Cortex of kidney (tissue), 1 donor: ENCODE results near the gene ATP23.

Source experiments
- DNase-seq: peaks from one replicate; lab custom pipeline; 2025; lab: John Stamatoyannopoulos, UW

ATP23 gene

DNA sequence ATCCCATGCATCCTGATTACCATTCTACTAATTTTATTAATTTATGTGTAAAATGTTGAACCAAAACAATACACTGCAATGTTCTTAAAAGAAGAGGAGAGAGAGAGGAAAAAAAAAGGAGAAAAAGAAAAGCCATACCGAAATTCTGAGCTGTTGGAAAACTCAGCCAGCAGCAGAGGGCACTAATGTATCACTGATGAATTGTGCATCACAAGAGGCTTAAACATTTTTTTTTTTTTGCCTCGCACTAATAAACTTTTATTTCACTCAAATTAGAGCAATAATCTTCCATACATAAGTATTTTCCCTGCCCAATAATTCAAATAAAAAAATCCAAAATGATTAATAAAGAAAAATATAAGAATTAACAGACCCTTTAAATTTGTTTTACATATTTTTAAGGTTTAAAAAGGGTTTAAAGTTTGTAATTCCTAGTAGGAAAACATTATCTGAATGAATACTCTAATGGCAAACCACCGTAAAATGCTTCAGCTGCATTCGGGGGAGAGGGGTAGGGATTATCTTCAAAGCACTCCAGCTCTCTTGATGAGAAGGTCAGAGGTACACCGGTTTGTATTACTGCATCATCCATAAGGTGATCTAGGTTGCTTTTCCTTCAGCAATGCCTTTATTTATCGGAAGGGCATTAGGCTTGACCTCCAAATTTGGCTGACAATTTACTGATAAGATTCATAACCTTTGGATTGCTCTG, 41.9 kb downstream of the ATP23 start:
- no peak for DNase-seq

DNA sequence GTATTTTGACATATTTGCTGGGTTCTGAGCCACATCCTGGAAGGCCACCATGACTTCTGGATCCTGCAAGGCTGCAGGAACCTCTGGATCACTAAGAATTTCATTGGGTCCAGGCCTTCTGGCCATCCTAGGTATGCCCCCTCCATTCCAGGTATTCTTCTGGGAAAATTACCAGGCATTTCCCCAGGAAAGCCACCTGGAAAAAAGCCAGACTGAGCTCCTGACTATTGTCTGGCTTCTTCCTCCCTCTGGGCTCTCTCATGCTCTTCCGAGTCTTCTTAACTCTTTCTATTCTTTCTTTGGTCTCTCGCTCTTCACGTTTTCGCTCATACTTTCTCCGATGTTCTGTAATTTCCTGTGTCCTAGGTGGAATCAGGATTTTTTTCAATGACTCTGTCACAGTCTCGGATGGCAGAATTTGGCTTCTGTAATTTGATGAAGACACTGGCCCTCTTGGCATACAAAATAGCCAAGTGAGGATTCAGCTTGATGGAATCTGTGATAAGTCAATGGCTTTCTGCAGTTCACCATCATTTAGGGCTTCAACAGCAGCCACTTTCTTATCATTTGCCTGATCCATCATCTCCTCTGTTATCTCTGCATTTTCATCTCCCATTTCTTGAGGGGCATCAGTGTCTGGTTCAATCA, 42.6 kb downstream of the ATP23 start:
- DNase-seq, result no peak

DNA sequence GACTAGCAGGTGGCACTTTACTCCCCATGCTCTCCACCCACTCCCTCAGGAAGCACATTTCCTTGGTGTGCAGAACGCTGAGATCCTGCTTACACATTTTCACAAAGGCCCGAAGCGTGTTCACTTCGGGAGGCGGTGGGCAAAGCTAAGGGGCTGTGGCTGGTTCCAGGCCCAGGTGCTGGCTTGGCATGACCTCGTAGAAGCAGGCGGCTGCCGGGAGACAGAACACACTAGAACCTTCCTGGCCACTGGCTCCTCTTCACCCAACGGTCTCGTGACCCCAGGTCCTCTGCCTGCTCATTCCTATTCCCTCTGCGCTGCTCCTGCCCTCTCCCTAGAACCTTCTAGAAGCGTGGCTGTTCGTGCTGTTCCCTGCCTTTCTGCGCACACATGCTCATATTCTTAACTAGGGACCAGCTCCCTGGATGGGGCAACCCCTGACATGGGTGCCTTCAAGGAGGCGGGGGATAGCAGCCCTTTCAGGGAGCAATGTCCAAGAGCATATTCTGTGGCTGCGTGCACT, 43.3 kb downstream of the ATP23 start:
- no peak for DNase-seq

DNA sequence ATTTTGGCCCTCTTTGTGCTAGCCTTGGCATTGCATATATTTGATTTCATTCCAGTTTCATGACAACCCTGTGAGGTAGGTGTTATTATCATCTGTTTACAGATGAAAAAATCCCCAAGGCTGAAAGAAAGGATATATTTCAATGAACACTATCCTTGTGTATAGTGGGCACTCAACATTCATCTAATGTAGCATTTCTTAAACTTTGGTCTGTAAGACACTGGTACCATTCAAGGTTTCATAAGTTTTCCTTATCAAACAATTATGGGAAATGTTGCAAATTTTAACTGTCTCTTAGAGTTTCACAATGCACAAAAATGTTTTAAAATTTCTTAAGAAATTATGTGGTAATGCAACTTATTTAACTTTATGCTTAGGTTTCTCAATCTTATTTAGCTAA, 44.3 kb downstream of the ATP23 start:
- DNase-seq, result no peak

DNA sequence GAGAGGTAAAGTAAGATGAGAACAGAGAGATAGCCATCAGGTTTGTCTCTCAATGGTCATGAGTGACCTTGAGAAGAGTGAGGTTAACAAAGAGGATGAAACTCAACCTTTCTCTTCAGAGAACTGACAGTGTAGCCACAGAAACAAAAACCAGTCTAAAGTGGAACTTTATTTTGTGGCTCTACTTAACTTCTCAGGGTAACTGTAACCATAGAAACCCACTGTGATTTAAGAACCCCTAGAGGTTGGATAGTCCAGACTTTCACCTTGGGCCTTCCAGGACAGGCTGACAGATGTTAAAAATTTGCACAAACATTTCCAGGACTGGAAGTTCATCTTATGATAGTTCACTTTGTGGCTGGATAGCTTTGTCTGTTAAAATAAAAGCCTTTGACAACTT, 48.5 kb downstream of the ATP23 start:
- no peak for DNase-seq

DNA sequence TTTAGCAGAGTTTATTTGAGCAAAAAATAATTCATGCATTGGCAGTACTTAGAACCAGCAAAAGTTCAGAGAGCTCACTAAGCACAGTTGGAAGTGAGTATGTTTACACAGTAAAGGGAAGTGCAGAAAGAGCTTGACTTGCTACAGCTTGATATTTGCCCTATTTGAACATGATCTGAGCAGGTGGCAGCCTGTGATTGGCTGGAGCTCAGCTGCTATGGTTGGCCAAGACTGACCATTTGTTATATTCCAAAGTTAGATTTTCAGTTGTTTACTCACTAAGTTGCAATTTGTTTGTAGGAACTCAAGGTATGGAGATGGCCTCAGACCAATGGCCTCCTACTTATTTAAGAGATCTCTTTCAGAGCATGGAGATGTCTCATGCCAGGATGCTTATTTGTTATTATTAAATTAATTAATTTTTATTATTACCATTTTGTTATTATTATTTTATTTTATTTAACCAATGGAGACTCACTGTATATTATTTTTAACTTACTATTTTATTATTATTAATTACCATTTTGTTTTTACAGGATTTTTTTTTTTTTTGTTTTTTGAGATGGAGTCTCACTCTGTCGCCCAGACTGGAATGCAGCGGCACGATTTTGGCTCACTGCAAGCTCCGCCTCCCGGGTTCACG, 49.0 kb downstream of the ATP23 start:
- no peak for DNase-seq

DNA sequence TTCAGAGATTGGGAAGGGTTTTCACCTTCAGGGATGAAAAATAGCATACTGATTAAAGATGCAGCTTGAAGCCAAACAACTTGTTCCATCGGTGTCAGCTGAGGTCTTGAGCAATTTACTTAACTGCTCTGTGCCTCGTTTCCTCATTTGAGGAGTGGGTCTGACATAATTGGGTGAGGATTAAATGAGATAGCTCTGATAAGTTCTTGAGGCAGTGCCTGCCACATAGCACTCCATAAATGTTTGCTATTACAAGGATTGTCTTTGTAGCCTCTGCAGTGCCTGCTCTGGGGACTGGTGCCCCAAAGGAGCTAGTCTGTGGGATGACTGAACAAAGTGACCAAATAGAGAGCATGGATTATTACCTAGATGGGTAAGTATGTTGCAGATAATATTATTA, 50.6 kb downstream of the ATP23 start:
- DNase-seq, result no peak

DNA sequence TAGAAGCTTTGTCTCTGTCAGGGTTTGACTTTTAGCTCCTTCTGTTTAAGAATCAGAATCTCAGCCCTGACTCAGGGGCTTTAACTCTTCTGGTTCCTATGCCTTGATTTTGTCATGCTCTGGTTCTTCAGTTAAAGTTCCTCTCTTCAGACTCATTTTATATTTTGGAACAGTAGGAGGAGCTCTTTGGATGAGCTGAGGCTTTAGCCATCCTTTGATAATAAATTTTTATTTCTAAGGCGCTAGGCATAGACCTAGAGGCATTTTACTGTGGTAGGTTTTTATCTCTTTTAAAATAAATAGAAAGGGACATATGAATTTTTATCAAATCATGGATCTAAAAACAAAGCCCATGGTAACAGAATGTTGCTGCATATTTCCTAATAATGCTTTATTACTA, 51.7 kb downstream of the ATP23 start:
- no peak for DNase-seq

DNA sequence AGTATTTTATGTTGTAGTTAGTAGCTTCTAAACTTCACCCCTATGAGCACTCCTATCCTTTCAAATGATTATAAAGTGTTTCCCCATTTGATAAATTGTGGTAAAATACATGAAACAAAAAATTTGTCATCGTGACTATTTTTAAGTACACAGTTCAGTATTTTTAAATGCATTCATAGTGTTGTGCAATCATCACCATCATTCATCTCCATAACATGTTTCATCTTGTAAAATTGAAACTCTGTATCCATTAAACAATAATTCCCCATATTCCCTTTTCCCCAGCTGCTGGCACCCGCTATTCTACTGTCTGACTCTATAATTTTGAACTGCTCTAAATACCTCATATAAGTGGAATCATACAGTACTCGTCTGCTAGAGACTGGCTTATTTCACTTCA, 52.5 kb downstream of the ATP23 start:
- no peak for DNase-seq

DNA sequence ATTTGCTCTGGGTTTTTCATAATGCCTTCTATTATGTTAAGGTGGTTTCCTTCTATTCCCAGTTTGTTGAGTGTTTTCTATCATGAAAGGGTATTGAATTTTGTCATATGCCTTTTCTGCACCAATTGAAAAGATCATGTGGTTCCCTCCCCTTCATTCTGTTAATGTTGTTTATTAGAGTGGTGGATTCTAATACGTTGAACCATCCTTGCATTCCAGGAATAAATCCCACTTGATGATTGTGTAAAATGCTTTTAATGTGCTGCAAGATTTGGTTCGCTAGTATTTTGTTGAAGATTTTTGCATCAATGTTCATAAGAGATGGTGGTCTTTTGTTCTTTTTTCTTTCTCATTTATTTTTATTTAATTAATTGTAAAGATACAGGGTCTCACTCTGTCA, 55.2 kb downstream of the ATP23 start:
- no peak for DNase-seq

DNA sequence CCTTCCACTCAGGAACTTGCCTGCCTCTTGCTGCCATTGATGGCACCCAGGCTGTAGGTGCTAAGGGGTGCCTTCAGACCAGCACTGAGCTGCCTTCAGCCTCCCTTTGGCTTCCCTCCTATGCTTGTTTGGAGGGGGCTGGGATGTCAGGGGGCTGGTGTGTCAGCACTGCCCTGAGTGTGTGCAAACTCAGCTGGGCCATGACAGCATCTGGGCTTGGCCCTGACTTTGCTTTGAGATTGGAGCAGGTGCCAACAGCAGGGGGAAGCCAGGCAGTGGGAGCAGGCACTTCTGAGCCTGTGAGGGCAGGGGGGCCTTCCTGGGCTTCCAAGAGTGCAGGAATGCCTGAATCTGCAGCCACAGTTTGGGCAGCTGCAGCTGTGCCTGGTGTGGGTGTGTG, 56.9 kb downstream of the ATP23 start:
- DNase-seq, result no peak

DNA sequence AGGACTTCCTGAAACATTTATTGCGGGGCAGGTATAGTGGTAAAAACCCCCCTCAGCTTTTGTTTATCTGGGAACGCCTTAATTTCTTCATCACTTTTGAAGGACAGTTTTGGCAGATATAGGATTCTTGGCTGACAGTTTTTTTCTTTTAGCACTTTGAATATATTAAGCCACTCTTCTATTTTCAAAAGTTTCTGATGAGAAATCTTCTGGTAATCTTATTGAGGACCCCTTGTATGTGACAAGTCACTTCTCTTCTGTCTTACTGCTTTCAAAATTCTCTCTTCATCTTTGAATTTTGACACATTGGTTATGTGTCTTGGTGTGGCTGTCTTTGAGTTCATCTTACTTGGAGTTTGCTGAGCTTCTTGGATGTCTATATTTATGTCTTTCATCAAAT, 59.1 kb downstream of the ATP23 start:
- no peak for DNase-seq

DNA sequence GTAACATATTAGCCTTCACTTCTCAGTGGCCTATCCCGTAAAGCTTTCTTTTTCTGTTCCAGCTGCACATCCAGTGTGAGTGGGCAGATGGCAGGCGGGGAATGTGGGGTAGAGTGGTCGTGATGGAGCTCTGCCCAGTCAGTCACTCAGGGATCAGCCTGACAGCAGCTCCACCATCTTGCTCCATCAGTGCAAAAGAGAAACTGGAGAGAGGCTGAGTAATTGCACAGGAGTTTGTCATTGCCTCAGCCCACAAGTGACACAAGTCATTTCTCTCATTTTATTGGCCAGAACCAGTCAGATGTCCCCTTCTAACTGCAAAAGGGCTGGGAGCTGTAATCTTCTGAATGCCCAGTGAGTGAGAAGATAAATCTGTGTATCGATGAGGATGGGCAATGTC, 66.5 kb downstream of the ATP23 start:
- no peak for DNase-seq

DNA sequence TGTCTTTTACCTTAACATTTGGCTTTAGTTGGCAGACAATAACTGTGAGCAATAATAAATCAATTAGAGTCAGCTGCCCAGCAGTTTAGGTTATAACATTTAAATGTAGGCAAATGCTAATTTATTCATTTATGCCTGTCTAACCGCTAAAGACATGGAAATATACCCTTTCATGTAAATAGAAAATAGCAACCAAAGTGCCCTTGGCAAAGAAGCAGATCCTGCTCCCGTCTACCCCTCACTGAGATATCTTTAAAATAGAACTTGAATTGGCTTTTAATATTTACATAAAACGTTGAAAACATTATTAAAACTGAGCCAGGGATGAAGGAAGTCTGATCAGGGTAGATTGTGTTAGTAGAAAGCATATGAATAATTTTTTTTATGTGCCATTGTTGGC, 67.3 kb downstream of the ATP23 start:
- no peak for DNase-seq
